ENCODE measurements around the gene SP3.

GRCh38 chr2:173880561-173880960, 84.6 kb downstream of the SP3 start:
- no peak for TF ChIP-seq EZH2 (IDR thresholded peaks at IDR 0.05; ENCODE audit: borderline replicate concordance, low read length)
- no peak for TF ChIP-seq CTCF (conservative IDR thresholded peaks at IDR 0.05 in 1 of 2, IDR thresholded peaks at IDR 0.05 in 1 of 2; ENCODE audit: extremely low read depth in 1 of 2, insufficient read depth in 1 of 2, low read depth in 1 of 2, low read length in 2 of 2)

Measured in mammary epithelial cell (primary cell).